GM18861 (cell line): ENCODE measurements around the gene KRT86.
A peak's percentile ranks its signal among the peaks of the same experiment; 100 is the strongest.
"Not testable (repeated sequence)": the region's sequence is repeated elsewhere in the genome, so short reads cannot be mapped to it uniquely, and the experiment has no call there.

Experiments
- ATAC-seq: cut with Tn5 transposase; IDR thresholded peaks from one replicate; pipeline ENCODE4 v1.9.1; 2021; ENCODE audit not compliant: unreplicated experiment

KRT86 gene

GRCh38 chr12:52312086-52312485 is 37.6 kb downstream of the KRT86 start:
- ATAC-seq = no peak

- no peak for ATAC-seq
These were observed 39.0 kb downstream of the KRT86 start for GRCh38 chr12:52313461-52313860.

GRCh38 chr12:52313926-52314325 is 39.5 kb downstream of the KRT86 start:
- ATAC-seq = no peak

GRCh38 chr12:52314511-52314910 is 40.1 kb downstream of the KRT86 start:
- no peak for ATAC-seq

- not testable (repeated sequence) for ATAC-seq
These were observed 41.3 kb downstream of the KRT86 start for GRCh38 chr12:52315721-52316120.

GRCh38 chr12:52316290-52316689 is 41.8 kb downstream of the KRT86 start:
- ATAC-seq = no peak

- no peak for ATAC-seq
These were observed 42.3 kb downstream of the KRT86 start for GRCh38 chr12:52316701-52317100.

- no peak for ATAC-seq
These were observed 43.1 kb downstream of the KRT86 start for GRCh38 chr12:52317468-52318052.

GRCh38 chr12:52318241-52318990 is 44.0 kb downstream of the KRT86 start:
- ATAC-seq = no peak

- no peak for ATAC-seq
These were observed 44.7 kb downstream of the KRT86 start for GRCh38 chr12:52319097-52319496.

GRCh38 chr12:52320784-52321400 is 46.4 kb downstream of the KRT86 start, which contains the start of gene KRT83:
KRT83 (minus strand) TSS chr12:52321398; CDS start chr12:52321335, 63 bp downstream.
- no peak for ATAC-seq

- no peak for ATAC-seq
These were observed 47.0 kb downstream of the KRT86 start for GRCh38 chr12:52321418-52321817.

- no peak for ATAC-seq
These were observed 47.6 kb downstream of the KRT86 start for GRCh38 chr12:52322069-52322468.

GRCh38 chr12:52323001-52323400 is 48.6 kb downstream of the KRT86 start:
- no peak for ATAC-seq

- no peak for ATAC-seq
These were observed 49.1 kb downstream of the KRT86 start for GRCh38 chr12:52323416-52324152.

GRCh38 chr12:52324153-52324444 is 49.7 kb downstream of the KRT86 start:
- ATAC-seq = no peak

GRCh38 chr12:52327052-52327829 is 52.8 kb downstream of the KRT86 start:
- peak; percentile 86 for ATAC-seq

GRCh38 chr12:52327830-52328500 is 53.5 kb downstream of the KRT86 start:
- no peak for ATAC-seq

GRCh38 chr12:52331039-52331438 is 56.6 kb downstream of the KRT86 start:
- ATAC-seq = no peak

GRCh38 chr12:52331833-52332232 is 57.4 kb downstream of the KRT86 start:
- no peak for ATAC-seq
